ENCODE measurements around the gene MUC13.

MUC13 gene

DNA sequence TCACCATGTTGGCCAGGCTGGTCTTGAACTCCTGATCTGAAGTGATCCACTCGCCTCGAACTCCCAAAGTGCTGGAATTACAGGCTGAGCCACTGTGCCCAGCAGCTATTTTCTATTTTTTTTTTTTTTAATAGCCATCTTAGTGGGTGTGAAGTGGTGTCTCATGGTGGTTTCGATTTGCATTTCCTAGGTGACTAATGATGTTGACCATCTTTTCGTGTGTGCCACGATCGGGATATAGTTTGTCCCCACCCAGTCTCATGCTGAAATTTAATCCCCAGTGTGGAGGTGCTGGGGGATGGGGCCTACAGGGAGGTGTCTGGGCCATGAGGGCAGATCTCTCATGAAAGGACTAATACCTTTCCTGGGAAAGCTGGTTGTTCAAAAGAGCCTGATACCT lies 41.8 kb upstream of the MUC13 start:
- TF ChIP-seq, protein P1, sequence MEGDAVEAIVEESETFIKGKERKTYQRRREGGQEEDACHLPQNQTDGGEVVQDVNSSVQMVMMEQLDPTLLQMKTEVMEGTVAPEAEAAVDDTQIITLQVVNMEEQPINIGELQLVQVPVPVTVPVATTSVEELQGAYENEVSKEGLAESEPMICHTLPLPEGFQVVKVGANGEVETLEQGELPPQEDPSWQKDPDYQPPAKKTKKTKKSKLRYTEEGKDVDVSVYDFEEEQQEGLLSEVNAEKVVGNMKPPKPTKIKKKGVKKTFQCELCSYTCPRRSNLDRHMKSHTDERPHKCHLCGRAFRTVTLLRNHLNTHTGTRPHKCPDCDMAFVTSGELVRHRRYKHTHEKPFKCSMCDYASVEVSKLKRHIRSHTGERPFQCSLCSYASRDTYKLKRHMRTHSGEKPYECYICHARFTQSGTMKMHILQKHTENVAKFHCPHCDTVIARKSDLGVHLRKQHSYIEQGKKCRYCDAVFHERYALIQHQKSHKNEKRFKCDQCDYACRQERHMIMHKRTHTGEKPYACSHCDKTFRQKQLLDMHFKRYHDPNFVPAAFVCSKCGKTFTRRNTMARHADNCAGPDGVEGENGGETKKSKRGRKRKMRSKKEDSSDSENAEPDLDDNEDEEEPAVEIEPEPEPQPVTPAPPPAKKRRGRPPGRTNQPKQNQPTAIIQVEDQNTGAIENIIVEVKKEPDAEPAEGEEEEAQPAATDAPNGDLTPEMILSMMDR (IDR thresholded peaks at IDR 0.05; ENCODE audit: borderline replicate concordance, extremely low read depth, low read length, poor library complexity, severe bottlenecking): no peak
- no peak for TF ChIP-seq EZH2 (IDR thresholded peaks at IDR 0.05; ENCODE audit: borderline replicate concordance, low read depth, low read length, severe bottlenecking)
- ATAC-seq (ENCODE audit: insufficient read depth, low read depth) (no peak), DNase-seq (no peak)
- no peak overlapping the region for H3K9ac ChIP-seq (ENCODE audit: low read depth, low read length)
- H3K9me3 ChIP-seq (ENCODE audit: insufficient read depth, low read length, severe bottlenecking): no peaks in the 10 kb centered on the region
- H3K27ac ChIP-seq (ENCODE audit: low read length): no peak overlapping the region
- no peaks in the 10 kb centered on the region for H3K36me3 ChIP-seq (ENCODE audit: insufficient read depth, low read length)
- no peak overlapping the region for H2AFZ ChIP-seq (ENCODE audit: low read depth, low read length)
- no peaks in the 10 kb centered on the region for H3K4me1 ChIP-seq (ENCODE audit: insufficient read depth, low read length)
- no peaks in the 10 kb centered on the region for H3K27me3 ChIP-seq (ENCODE audit: insufficient read depth, low read length, poor library complexity)
- no peaks in the 10 kb centered on the region for H3K79me2 ChIP-seq (ENCODE audit: insufficient read depth, low read length)
- H4K20me1 ChIP-seq (ENCODE audit: insufficient read depth, low read length): no peaks in the 10 kb centered on the region
- no peak overlapping the region for H3K4me2 ChIP-seq (ENCODE audit: insufficient read depth, low read length)
- no peak overlapping the region for H3K4me3 ChIP-seq (ENCODE audit: low read depth in 1 of 2, low read length in 2 of 2)

DNA sequence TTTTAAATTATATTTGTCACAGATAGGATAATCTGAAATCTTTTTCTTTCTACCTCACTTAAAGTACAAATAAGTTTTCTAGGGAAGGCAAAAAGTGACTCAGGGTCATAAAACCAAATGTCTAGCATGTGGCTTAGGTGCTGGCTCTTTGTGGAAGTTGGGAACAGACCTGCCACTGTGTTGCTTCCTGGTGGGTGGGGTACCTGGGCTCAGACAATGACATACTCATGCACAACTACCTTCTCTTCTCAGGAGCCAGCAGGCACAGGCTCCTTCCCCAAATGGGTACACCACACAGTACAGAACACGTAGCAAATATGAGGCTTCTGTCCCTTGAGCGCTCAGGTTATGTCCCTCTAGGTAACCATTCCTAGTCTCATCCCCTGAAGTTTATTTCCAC lies 40.1 kb upstream of the MUC13 start:
- H3K9me3 ChIP-seq (ENCODE audit: insufficient read depth, low read length, severe bottlenecking): no peaks in the 10 kb centered on the region
- peaks cover 4% of the 10 kb centered on the region; the same call in 1 of the 2 replicates for H3K36me3 ChIP-seq (ENCODE audit: insufficient read depth, low read length)
- no peaks in the 10 kb centered on the region for H4K20me1 ChIP-seq (ENCODE audit: insufficient read depth, low read length)

DNA sequence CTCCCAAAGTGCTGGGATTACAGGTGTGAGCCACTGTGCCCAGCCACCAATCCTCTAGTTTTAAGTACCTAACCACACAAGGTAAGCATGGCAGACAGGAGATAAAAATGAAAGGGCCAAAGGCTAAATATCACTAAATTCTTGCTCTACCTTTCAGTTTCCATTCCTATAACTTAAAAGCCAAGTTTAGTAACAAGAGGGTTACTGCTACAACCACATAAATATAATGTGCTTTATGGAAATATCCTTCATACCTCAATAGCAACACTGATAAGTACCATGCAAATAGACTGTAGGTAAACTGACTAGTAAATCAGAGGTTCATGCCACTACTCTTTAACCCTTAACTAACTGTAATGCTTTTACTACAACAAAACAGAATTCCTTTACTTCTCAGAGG lies 38.7 kb upstream of the MUC13 start:
- Histone ChIP-seq H3K79me2 (ENCODE audit: insufficient read depth, low read length) (no peaks in the 10 kb centered on the region), H3K4me1 (ENCODE audit: insufficient read depth, low read length) (no peaks in the 10 kb centered on the region), H2AFZ (ENCODE audit: low read depth, low read length) (no peak overlapping the region), H3K4me2 (ENCODE audit: insufficient read depth, low read length) (no peak overlapping the region), H3K4me3 (ENCODE audit: low read depth in 1 of 2, low read length in 2 of 2) (no peak overlapping the region), H4K20me1 (ENCODE audit: insufficient read depth, low read length) (no peaks in the 10 kb centered on the region), H3K9me3 (ENCODE audit: insufficient read depth, low read length, severe bottlenecking) (no peaks in the 10 kb centered on the region), H3K36me3 (ENCODE audit: insufficient read depth, low read length) (peaks cover 4% of the 10 kb centered on the region; the same call in 1 of the 2 replicates), H3K9ac (ENCODE audit: low read depth, low read length) (no peak overlapping the region), H3K27ac (ENCODE audit: low read length) (no peak overlapping the region), H3K27me3 (ENCODE audit: insufficient read depth, low read length, poor library complexity) (no peaks in the 10 kb centered on the region)
- TF ChIP-seq EZH2 (IDR thresholded peaks at IDR 0.05; ENCODE audit: borderline replicate concordance, low read depth, low read length, severe bottlenecking): no peak
- TF ChIP-seq, protein P1 (IDR thresholded peaks at IDR 0.05; ENCODE audit: borderline replicate concordance, extremely low read depth, low read length, poor library complexity, severe bottlenecking): no peak
- ATAC-seq (ENCODE audit: insufficient read depth, low read depth): no peak
- no peak for DNase-seq

More for the DNA sequence above, 40.1 kb upstream of the MUC13 start:
- no peaks in the 10 kb centered on the region for H3K79me2 ChIP-seq (ENCODE audit: insufficient read depth, low read length)
- H3K9ac ChIP-seq (ENCODE audit: low read depth, low read length): no peak overlapping the region
- H3K4me2 ChIP-seq (ENCODE audit: insufficient read depth, low read length): no peak overlapping the region
- no peak overlapping the region for H3K27ac ChIP-seq (ENCODE audit: low read length)
- H3K4me1 ChIP-seq (ENCODE audit: insufficient read depth, low read length): no peaks in the 10 kb centered on the region
- no peak for TF ChIP-seq EZH2 (IDR thresholded peaks at IDR 0.05; ENCODE audit: borderline replicate concordance, low read depth, low read length, severe bottlenecking)
- TF ChIP-seq, protein P1 (IDR thresholded peaks at IDR 0.05; ENCODE audit: borderline replicate concordance, extremely low read depth, low read length, poor library complexity, severe bottlenecking): no peak
- no peak for DNase-seq
- ATAC-seq (ENCODE audit: insufficient read depth, low read depth): no peak
- no peak overlapping the region for H2AFZ ChIP-seq (ENCODE audit: low read depth, low read length)
- no peak overlapping the region for H3K4me3 ChIP-seq (ENCODE audit: low read depth in 1 of 2, low read length in 2 of 2)
- H3K27me3 ChIP-seq (ENCODE audit: insufficient read depth, low read length, poor library complexity): no peaks in the 10 kb centered on the region

DNA sequence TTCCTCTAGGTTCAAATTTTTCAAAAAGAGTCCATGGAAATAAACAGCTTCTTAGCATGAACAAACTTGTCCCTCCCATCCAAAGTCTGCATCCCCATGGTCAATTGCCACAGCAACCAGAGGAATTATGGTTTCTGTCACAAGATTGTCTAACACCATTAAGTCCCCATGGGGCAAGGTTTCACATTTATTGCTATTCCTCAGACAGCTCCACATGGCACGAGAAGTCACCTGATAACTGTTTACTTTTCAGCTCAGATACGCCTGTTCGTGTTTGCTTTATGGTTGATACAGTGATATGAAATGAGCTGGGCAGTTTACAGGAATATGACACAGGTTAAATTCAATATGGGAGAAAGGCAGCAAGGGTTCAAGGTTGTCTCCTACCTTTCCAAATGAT lies 37.9 kb upstream of the MUC13 start:
- Histone ChIP-seq H3K4me2 (ENCODE audit: insufficient read depth, low read length) (no peak overlapping the region), H3K9ac (ENCODE audit: low read depth, low read length) (no peak overlapping the region), H2AFZ (ENCODE audit: low read depth, low read length) (no peak overlapping the region), H3K27ac (ENCODE audit: low read length) (no peak overlapping the region), H4K20me1 (ENCODE audit: insufficient read depth, low read length) (no peaks in the 10 kb centered on the region), H3K79me2 (ENCODE audit: insufficient read depth, low read length) (no peaks in the 10 kb centered on the region), H3K4me3 (ENCODE audit: low read depth in 1 of 2, low read length in 2 of 2) (no peak overlapping the region), H3K9me3 (ENCODE audit: insufficient read depth, low read length, severe bottlenecking) (no peaks in the 10 kb centered on the region), H3K27me3 (ENCODE audit: insufficient read depth, low read length, poor library complexity) (no peaks in the 10 kb centered on the region), H3K36me3 (ENCODE audit: insufficient read depth, low read length) (peaks cover 4% of the 10 kb centered on the region; the same call in 1 of the 2 replicates), H3K4me1 (ENCODE audit: insufficient read depth, low read length) (no peaks in the 10 kb centered on the region)
- ATAC-seq (ENCODE audit: insufficient read depth, low read depth): no peak
- no peak for DNase-seq
- TF ChIP-seq EZH2 (IDR thresholded peaks at IDR 0.05; ENCODE audit: borderline replicate concordance, low read depth, low read length, severe bottlenecking): no peak
- TF ChIP-seq, protein P1 (IDR thresholded peaks at IDR 0.05; ENCODE audit: borderline replicate concordance, extremely low read depth, low read length, poor library complexity, severe bottlenecking): no peak
